ENCODE measurements around the gene SNAI1.

GRCh38 chr20:49984426-49985153 is 1.8 kb downstream of the SNAI1 start:
- TF ChIP-seq CTCF (IDR thresholded peaks at IDR 0.05; ENCODE audit: borderline replicate concordance, extremely low read depth, low read length, poor library complexity, severe bottlenecking) (no peak), EZH2 (IDR thresholded peaks at IDR 0.05; ENCODE audit: borderline replicate concordance, low read depth, low read length, severe bottlenecking) (no peak)

Data from DND-41 (cell line).